Stimulated activated naive CD4-positive, alpha-beta T cell treated with Interleukin-2 at 50 U/mL for 16 hours (primary cell): Measurements from ENCODE around the gene BEX3.

Experiments used
- DNase-seq: peaks from one replicate; lab custom pipeline; 2025; lab: John Stamatoyannopoulos, UW

BEX3 gene

DNA sequence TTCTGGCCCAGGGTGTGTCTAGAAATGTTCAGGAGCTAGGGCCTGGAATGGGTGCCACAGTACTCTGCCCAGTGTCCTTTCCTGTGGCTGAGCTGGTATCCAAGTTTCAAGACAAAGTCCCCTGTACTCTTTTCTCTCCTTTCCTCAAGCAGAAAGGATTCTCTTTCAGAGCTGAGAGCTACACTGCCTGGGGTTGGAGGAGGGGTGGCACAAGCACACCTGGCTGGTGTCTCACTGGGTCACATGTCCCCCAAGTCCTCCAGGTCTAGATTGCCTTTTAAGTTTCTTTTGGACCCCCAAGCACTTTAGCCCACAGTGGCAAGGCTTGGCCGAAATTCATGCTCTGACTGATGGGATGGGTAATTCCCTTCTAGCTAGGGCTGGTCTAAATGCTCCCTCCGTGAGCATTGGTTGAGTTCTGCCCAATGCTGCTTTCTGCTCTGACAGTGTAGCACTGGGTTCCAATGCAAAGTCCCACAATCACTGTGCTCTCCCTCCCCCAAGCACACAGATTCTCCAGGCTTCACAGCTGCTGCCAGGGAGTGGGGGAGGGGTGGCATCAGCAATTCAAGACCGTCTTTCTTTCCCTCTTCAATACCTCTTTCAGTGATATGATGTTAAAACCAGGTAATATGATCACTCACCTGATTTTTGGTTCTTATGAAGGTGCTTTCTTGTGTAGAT lies 47.8 kb downstream of the BEX3 start:
- no peak for DNase-seq
